Immature natural killer cell (primary cell): ENCODE results near the gene TDRD7. TPM values are rescaled to one million over a fixed set of nuclear protein-coding genes. Genes with fewer than 3 reads are reported as not detected.
A peak's percentile ranks its signal among the peaks of the same experiment; 100 is the strongest.

Experiments
- DNase-seq, 3 donors: peaks; one replicate each; pipeline ENCODE4 v3.0.0; 2022; ENCODE audit warnings: mixed read lengths in 1 of 3
- H3K27ac Mint-ChIP-seq, 6 donors: one replicate each; pipeline ENCODE4 v1.8.0; 2020; ENCODE audit warnings: mixed read lengths in 6 of 6, mild to moderate bottlenecking in 5 of 6, inconsistent platforms in 4 of 6, moderate library complexity in 3 of 6
- H3K27me3 Mint-ChIP-seq, 3 donors: one replicate each; pipeline ENCODE4 v1.8.0; 2020 to 2021; ENCODE audit warnings: low read depth in 3 of 3, mild to moderate bottlenecking in 3 of 3, mixed read lengths in 3 of 3, moderate library complexity in 3 of 3, inconsistent platforms in 1 of 3
- H3K36me3 Mint-ChIP-seq, 3 donors: one replicate each; pipeline ENCODE4 v1.8.0; 2020; ENCODE audit warnings: mixed read lengths in 3 of 3, inconsistent platforms in 2 of 3, mild to moderate bottlenecking in 2 of 3
- H3K4me1 Mint-ChIP-seq, 2 donors: one replicate each; pipeline ENCODE4 v1.8.0; 2020; ENCODE audit warnings: inconsistent platforms in 2 of 2, mild to moderate bottlenecking in 2 of 2, mixed read lengths in 2 of 2, moderate library complexity in 1 of 2
- H3K4me3 Mint-ChIP-seq, 5 donors: one replicate each; pipeline ENCODE4 v1.8.0; 2020; ENCODE audit warnings: mild to moderate bottlenecking in 5 of 5, mixed read lengths in 5 of 5, inconsistent platforms in 3 of 5, moderate library complexity in 3 of 5
- H3K9me3 Mint-ChIP-seq, 6 donors: one replicate each; pipeline ENCODE4 v1.8.0; 2020; ENCODE audit warnings: mild to moderate bottlenecking in 6 of 6, mixed read lengths in 6 of 6, inconsistent platforms in 4 of 6, moderate library complexity in 3 of 6
- polyA plus RNA-seq, 3 donors: library from polyadenylated mRNA; unstranded; fragments of 300-500 nt; fragmentation: Illumina TruSeq; gene quantifications; one replicate each; pipeline ENCODE4 v1.2.3, GENCODE V29; 2021

TDRD7 gene
- polyA plus RNA-seq = 1 to 10 TPM; 6.9 to 9.4 (median 8.4) TPM

GRCh38 chr9:97411789-97412625 is at the start of gene TDRD7:
Gene TDRD7 (plus strand): TSS chr9:97412096. CDS start chr9:97428466, 16,370 bp downstream.
- H3K27ac Mint-ChIP-seq = peak within 1 kb of the TSS; percentile 86 to 95 (median 91)
- DNase-seq = peak; percentile 90 to 93 (median 93)
- H3K36me3 Mint-ChIP-seq = no peaks in the 10 kb centered on the region
- peaks cover 42 to 55% of the 10 kb centered on the region in 2 donors for H3K4me1 Mint-ChIP-seq
- peak within 1 kb of the TSS; percentile 81 to 95 (median 92) for H3K4me3 Mint-ChIP-seq
- H3K27me3 Mint-ChIP-seq = peaks cover 3 to 13% (median 11%) of the 10 kb centered on the region in 3 donors
- no peaks in the 10 kb centered on the region for H3K9me3 Mint-ChIP-seq

GRCh38 chr9:97362777-97363545 is 48.9 kb upstream of the TDRD7 start:
- peaks cover 0 to 3% (median 2%) of the 10 kb centered on the region in 3 donors for H3K27me3 Mint-ChIP-seq

GRCh38 chr9:97363661-97364299 is 48.1 kb upstream of the TDRD7 start:
- no peaks in the 10 kb centered on the region for H3K4me1 Mint-ChIP-seq
- peaks cover 11 to 33% (median 14%) of the 10 kb centered on the region in 3 donors for H3K36me3 Mint-ChIP-seq
- H3K27ac Mint-ChIP-seq = no peak overlapping the region
- no peak for DNase-seq
- no peak overlapping the region for H3K4me3 Mint-ChIP-seq
- peaks cover 0 to 3% (median 2%) of the 10 kb centered on the region in 3 donors for H3K27me3 Mint-ChIP-seq
- H3K9me3 Mint-ChIP-seq = peaks cover 0 to under 1% (median 0%) of the 10 kb centered on the region in 6 donors

More at GRCh38 chr9:97362777-97363545, 48.9 kb upstream of the TDRD7 start:
- Mint-ChIP-seq H3K4me1 (no peaks in the 10 kb centered on the region), H3K4me3 (no peak overlapping the region), H3K9me3 (no peaks in the 10 kb centered on the region), H3K27ac (peak overlapping the region in 1 of 6 donors; percentile 40), H3K36me3 (peaks cover 7 to 32% (median 12%) of the 10 kb centered on the region in 3 donors)
- DNase-seq = no peak

GRCh38 chr9:97364769-97365490 is 47.0 kb upstream of the TDRD7 start:
- Mint-ChIP-seq H3K4me1 (no peaks in the 10 kb centered on the region), H3K27ac (peak overlapping the region in 1 of 6 donors; percentile 1), H3K27me3 (peaks cover 0 to 3% (median 2%) of the 10 kb centered on the region in 3 donors), H3K9me3 (peaks cover 0 to 3% (median 0%) of the 10 kb centered on the region in 6 donors), H3K36me3 (peaks cover 18 to 38% (median 21%) of the 10 kb centered on the region in 3 donors), H3K4me3 (no peak overlapping the region)
- no peak for DNase-seq

- Mint-ChIP-seq H3K4me1 (no peaks in the 10 kb centered on the region), H3K27ac (no peak overlapping the region), H3K27me3 (peaks cover 0 to 2% (median 0%) of the 10 kb centered on the region in 3 donors), H3K9me3 (peaks cover 0 to 3% (median 0%) of the 10 kb centered on the region in 6 donors), H3K4me3 (no peak overlapping the region), H3K36me3 (peaks cover 25 to 45% (median 28%) of the 10 kb centered on the region in 3 donors)
- no peak for DNase-seq
Observed at GRCh38 chr9:97365634-97366033, 46.3 kb upstream of the TDRD7 start.

- peaks cover 29 to 45% (median 33%) of the 10 kb centered on the region in 3 donors for H3K36me3 Mint-ChIP-seq
- H3K4me1 Mint-ChIP-seq = no peaks in the 10 kb centered on the region
- peaks cover 0 to 3% (median 0%) of the 10 kb centered on the region in 6 donors for H3K9me3 Mint-ChIP-seq
- H3K27ac Mint-ChIP-seq = no peak overlapping the region
- DNase-seq = no peak
- H3K27me3 Mint-ChIP-seq = no peaks in the 10 kb centered on the region
- no peak overlapping the region for H3K4me3 Mint-ChIP-seq
Observed at GRCh38 chr9:97366476-97366875, 45.4 kb upstream of the TDRD7 start.

- H3K4me1 Mint-ChIP-seq = no peaks in the 10 kb centered on the region
- no peaks in the 10 kb centered on the region for H3K27me3 Mint-ChIP-seq
- no peak for DNase-seq
- H3K27ac Mint-ChIP-seq = no peak overlapping the region
- peaks cover 0 to 3% (median 0%) of the 10 kb centered on the region in 6 donors for H3K9me3 Mint-ChIP-seq
- peaks cover 32 to 49% (median 34%) of the 10 kb centered on the region in 3 donors for H3K36me3 Mint-ChIP-seq
- H3K4me3 Mint-ChIP-seq = no peak overlapping the region
Observed at GRCh38 chr9:97366889-97367288, 45.0 kb upstream of the TDRD7 start.

GRCh38 chr9:97367729-97368128 is 44.2 kb upstream of the TDRD7 start:
- DNase-seq = no peak
- H3K27ac Mint-ChIP-seq = no peak overlapping the region
- no peaks in the 10 kb centered on the region for H3K27me3 Mint-ChIP-seq
- no peaks in the 10 kb centered on the region for H3K4me1 Mint-ChIP-seq
- peaks cover 0 to 3% (median 0%) of the 10 kb centered on the region in 6 donors for H3K9me3 Mint-ChIP-seq
- peaks cover 34 to 50% (median 39%) of the 10 kb centered on the region in 3 donors for H3K36me3 Mint-ChIP-seq
- no peak overlapping the region for H3K4me3 Mint-ChIP-seq

GRCh38 chr9:97368964-97369363 is 42.9 kb upstream of the TDRD7 start:
- no peaks in the 10 kb centered on the region for H3K4me1 Mint-ChIP-seq
- no peak overlapping the region for H3K27ac Mint-ChIP-seq
- DNase-seq = no peak
- peaks cover 0 to 3% (median 0%) of the 10 kb centered on the region in 6 donors for H3K9me3 Mint-ChIP-seq
- peaks cover 0 to 2% (median 0%) of the 10 kb centered on the region in 3 donors for H3K27me3 Mint-ChIP-seq
- H3K4me3 Mint-ChIP-seq = no peak overlapping the region
- peaks cover 34 to 50% (median 42%) of the 10 kb centered on the region in 3 donors for H3K36me3 Mint-ChIP-seq

- DNase-seq = no peak
- Mint-ChIP-seq H3K27me3 (peaks cover 0 to 2% (median 0%) of the 10 kb centered on the region in 3 donors), H3K27ac (no peak overlapping the region), H3K4me1 (no peaks in the 10 kb centered on the region), H3K4me3 (no peak overlapping the region), H3K9me3 (peaks cover 0 to 3% (median 0%) of the 10 kb centered on the region in 6 donors), H3K36me3 (peaks cover 31 to 43% (median 39%) of the 10 kb centered on the region in 3 donors)
Observed at GRCh38 chr9:97372580-97372979, 39.3 kb upstream of the TDRD7 start.

GRCh38 chr9:97373331-97373730 is 38.6 kb upstream of the TDRD7 start:
- Mint-ChIP-seq H3K4me1 (no peaks in the 10 kb centered on the region), H3K9me3 (peaks cover 0 to 3% (median 0%) of the 10 kb centered on the region in 6 donors), H3K27ac (no peak overlapping the region), H3K4me3 (no peak overlapping the region), H3K27me3 (peaks cover 0 to 2% (median 0%) of the 10 kb centered on the region in 3 donors), H3K36me3 (peaks cover 31 to 40% (median 40%) of the 10 kb centered on the region in 3 donors)
- no peak for DNase-seq

GRCh38 chr9:97374811-97375210 is 37.1 kb upstream of the TDRD7 start:
- no peak overlapping the region for H3K27ac Mint-ChIP-seq
- no peaks in the 10 kb centered on the region for H3K4me1 Mint-ChIP-seq
- peaks cover 22 to 32% (median 30%) of the 10 kb centered on the region in 3 donors for H3K36me3 Mint-ChIP-seq
- H3K9me3 Mint-ChIP-seq = no peaks in the 10 kb centered on the region
- H3K27me3 Mint-ChIP-seq = peaks cover 0 to 2% (median 0%) of the 10 kb centered on the region in 3 donors
- no peak for DNase-seq
- H3K4me3 Mint-ChIP-seq = no peak overlapping the region

- no peak overlapping the region for H3K4me3 Mint-ChIP-seq
- H3K36me3 Mint-ChIP-seq = peaks cover 9 to 19% (median 14%) of the 10 kb centered on the region in 3 donors
- no peaks in the 10 kb centered on the region for H3K9me3 Mint-ChIP-seq
- peaks cover 0 to 2% (median 0%) of the 10 kb centered on the region in 3 donors for H3K27me3 Mint-ChIP-seq
- H3K27ac Mint-ChIP-seq = no peak overlapping the region
- no peaks in the 10 kb centered on the region for H3K4me1 Mint-ChIP-seq
- no peak for DNase-seq
Observed at GRCh38 chr9:97376902-97377301, 35.0 kb upstream of the TDRD7 start.
